Neutrophil (primary cell): ENCODE measurements around the gene RFX3.

Experiments used
- H3K27ac ChIP-seq: fragments of 200-600 bp; sonication (generic); 2 replicates; pipeline ENCODE4 v1.5.1; 2016; ENCODE audit warnings: mild to moderate bottlenecking, moderate library complexity
- H3K27me3 ChIP-seq: fragments of 200-600 bp; sonication (generic); 2 replicates; pipeline ENCODE4 v1.6.0; 2016; ENCODE audit warnings: mild to moderate bottlenecking
- H3K36me3 ChIP-seq: fragments of 200-600 bp; sonication (generic); 2 replicates; pipeline ENCODE4 v1.5.1; 2017
- H3K4me1 ChIP-seq, 2 experiments: fragments of 200-600 bp in 1 of 2; sonication (generic) in 1 of 2; 1 replicate in 1 of 2; 2 replicates in 1 of 2; pipeline versions ENCODE4 v1.5.1 to v1.6.1; 2013 to 2016; ENCODE audit warnings: low read depth in 1 of 2, low read length in 1 of 2, mild to moderate bottlenecking in 1 of 2, moderate library complexity in 1 of 2; ENCODE audit not compliant: control insufficient read depth in 1 of 2, insufficient read depth in 1 of 2
- H3K4me3 ChIP-seq, 2 experiments: fragments of 200-600 bp in 1 of 2; sonication (generic) in 1 of 2; 1 replicate in 1 of 2; 2 replicates in 1 of 2; pipeline ENCODE4 v1.5.1; 2013 to 2016; ENCODE audit warnings: low read depth in 1 of 2, low read length in 1 of 2, mild to moderate bottlenecking in 1 of 2, moderate library complexity in 1 of 2
- H3K9me3 ChIP-seq: fragments of 200-600 bp; sonication (generic); 2 replicates; pipeline ENCODE4 v1.5.1; 2016
- TF ChIP-seq, protein P1 (sequence below): fragments of 200-600 bp; sonication (generic); IDR thresholded peaks from 2 replicates; pipeline ENCODE4 v1.5.1; 2016; ENCODE audit warnings: antibody characterized with exemption

Gene RFX3

DNA sequence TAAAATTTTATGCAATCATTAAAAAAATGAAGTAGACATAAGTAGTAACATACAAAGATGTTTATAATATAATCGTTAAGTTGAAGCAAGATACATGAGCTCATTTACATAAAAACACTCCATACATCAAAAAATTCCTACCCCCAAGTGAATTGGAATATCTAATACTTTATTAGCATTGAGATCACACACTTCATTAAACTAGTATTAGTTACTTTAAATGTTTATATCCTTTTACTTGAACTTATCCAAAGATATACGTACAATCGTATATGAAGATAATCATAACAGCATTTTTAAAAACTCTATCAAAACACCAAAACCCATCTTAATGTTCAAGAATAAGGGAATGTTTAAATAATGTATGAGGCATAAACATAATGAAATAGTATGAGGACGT, 275.1 kb downstream of the RFX3 start:
- Histone ChIP-seq H3K27me3 (no peaks in the 10 kb centered on the region), H3K9me3 (no peaks in the 10 kb centered on the region), H3K36me3 (peaks cover 14% of the 10 kb centered on the region), H3K27ac (no peak overlapping the region), H3K4me1 (no peaks in the 10 kb centered on the region), H3K4me3 (no peak overlapping the region)
- TF ChIP-seq, protein P1, sequence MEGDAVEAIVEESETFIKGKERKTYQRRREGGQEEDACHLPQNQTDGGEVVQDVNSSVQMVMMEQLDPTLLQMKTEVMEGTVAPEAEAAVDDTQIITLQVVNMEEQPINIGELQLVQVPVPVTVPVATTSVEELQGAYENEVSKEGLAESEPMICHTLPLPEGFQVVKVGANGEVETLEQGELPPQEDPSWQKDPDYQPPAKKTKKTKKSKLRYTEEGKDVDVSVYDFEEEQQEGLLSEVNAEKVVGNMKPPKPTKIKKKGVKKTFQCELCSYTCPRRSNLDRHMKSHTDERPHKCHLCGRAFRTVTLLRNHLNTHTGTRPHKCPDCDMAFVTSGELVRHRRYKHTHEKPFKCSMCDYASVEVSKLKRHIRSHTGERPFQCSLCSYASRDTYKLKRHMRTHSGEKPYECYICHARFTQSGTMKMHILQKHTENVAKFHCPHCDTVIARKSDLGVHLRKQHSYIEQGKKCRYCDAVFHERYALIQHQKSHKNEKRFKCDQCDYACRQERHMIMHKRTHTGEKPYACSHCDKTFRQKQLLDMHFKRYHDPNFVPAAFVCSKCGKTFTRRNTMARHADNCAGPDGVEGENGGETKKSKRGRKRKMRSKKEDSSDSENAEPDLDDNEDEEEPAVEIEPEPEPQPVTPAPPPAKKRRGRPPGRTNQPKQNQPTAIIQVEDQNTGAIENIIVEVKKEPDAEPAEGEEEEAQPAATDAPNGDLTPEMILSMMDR, result no peak

DNA sequence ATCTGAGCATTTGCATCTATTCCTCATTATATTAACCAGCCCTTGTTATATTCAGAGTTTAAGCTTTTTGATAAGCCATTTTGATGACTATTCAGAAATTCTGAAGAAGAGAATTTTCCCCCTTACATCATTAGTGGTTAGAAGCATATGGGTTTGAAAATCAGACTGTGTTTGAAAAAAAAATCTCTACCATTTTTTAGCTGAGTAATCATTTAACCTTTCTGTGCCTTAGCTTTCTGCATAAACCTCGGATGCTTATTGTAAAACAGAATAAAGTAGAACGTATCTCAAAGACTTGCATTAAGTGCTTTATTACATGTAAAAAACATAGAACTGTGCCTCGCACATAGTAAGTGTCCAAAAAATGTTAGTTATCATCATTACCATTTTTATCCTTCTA, 278.6 kb downstream of the RFX3 start:
- Histone ChIP-seq H3K27me3 (no peaks in the 10 kb centered on the region), H3K36me3 (no peaks in the 10 kb centered on the region), H3K4me3 (no peak overlapping the region), H3K9me3 (no peaks in the 10 kb centered on the region), H3K27ac (no peak overlapping the region), H3K4me1 (peaks cover 24 to 26% of the 10 kb centered on the region in 2 experiments)
- TF ChIP-seq, protein P1, result no peak

DNA sequence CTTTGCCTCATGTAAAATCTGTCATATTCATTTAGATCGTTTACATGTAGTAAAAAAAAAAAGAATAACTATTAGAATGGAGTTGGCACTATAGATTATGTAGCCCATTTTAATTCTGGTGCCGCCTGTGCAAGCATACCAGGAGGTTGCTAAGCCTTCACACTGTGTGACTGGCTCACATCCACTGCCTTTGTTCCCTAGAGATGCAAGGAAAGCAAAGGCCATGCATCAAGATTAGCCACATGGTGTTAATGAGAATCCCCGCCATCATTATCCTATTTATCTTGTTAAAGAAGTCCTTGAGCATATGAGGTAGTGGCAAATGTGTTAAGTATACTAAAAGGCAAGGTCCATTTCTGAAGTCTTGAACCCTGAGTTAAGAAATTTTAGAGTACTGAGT, 279.6 kb downstream of the RFX3 start:
- Histone ChIP-seq H3K36me3 (no peaks in the 10 kb centered on the region), H3K4me1 (peaks cover 26% of the 10 kb centered on the region in 2 experiments), H3K27me3 (no peaks in the 10 kb centered on the region), H3K9me3 (no peaks in the 10 kb centered on the region), H3K4me3 (no peak overlapping the region), H3K27ac (no peak overlapping the region)
- TF ChIP-seq, protein P1, result no peak

DNA sequence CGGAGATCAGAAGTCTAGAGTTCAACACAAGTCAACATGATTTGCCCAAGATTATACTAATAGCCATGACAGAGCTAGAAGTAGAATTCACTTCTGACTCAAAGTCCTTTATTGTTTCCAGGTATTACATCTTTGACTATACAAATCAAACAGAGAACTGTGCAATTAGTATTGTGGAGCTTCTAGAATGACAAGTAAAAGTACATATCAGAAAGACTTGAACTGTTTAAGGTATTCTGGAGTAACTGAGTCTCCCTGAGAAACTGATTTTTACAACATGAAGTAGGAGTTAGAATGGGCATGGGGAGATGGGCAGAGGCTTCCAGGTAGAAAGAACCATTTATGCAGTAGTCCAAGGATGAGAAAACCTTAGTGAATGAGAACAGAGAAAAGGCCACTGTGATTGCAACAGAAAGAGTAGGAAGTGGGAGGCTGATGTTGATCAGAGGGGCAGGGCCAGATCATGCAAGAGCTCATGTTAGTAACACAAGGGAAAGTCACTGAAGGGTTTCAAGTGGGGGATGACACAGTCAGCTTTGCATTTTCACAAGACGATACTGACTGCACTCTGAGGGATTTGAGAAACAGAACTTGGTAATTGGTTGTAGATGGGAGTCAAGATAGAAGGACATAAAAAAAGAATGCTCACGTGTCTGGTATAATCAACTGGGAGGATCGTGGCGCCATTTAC, 280.7 kb downstream of the RFX3 start:
- TF ChIP-seq, protein P1, result no peak
- H3K4me3 ChIP-seq, result no peak overlapping the region
- no peaks in the 10 kb centered on the region for H3K36me3 ChIP-seq
- no peaks in the 10 kb centered on the region for H3K27me3 ChIP-seq
- peaks cover 32 to 33% of the 10 kb centered on the region in 2 experiments for H3K4me1 ChIP-seq
- H3K27ac ChIP-seq, result peak overlapping the region; percentile 5
- H3K9me3 ChIP-seq, result no peaks in the 10 kb centered on the region

DNA sequence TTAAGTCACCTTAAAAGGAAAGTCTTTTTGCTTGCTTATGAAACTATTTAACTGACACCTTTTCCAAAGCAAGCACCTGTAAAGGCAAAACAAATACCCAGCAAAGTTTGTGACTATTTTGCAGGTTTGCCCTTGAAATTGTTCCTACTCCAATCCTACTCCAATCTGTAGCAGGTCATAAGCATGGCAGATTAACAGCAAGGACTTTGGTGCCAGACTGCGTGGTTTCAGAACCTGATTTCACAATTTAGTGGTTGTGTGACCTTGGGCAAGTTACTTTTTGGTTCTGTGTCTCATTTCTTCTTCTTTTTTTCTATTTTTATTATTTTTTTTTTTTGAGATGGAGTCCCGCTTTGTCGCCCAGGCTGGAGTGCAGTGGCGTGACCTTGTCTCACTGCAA, 282.1 kb downstream of the RFX3 start:
- Histone ChIP-seq H3K4me1 (peaks cover 32 to 33% of the 10 kb centered on the region in 2 experiments), H3K4me3 (no peak overlapping the region), H3K27ac (peak overlapping the region; percentile 32), H3K9me3 (no peaks in the 10 kb centered on the region), H3K36me3 (no peaks in the 10 kb centered on the region), H3K27me3 (no peaks in the 10 kb centered on the region)
- TF ChIP-seq, protein P1, result no peak
